ENCODE results near the gene NHERF1. TPM values are rescaled to one million over a fixed set of nuclear protein-coding genes. Genes with fewer than 3 reads are reported as not detected.

Gene NHERF1
- polyA plus RNA-seq, 1 donor: 395 TPM

DNA sequence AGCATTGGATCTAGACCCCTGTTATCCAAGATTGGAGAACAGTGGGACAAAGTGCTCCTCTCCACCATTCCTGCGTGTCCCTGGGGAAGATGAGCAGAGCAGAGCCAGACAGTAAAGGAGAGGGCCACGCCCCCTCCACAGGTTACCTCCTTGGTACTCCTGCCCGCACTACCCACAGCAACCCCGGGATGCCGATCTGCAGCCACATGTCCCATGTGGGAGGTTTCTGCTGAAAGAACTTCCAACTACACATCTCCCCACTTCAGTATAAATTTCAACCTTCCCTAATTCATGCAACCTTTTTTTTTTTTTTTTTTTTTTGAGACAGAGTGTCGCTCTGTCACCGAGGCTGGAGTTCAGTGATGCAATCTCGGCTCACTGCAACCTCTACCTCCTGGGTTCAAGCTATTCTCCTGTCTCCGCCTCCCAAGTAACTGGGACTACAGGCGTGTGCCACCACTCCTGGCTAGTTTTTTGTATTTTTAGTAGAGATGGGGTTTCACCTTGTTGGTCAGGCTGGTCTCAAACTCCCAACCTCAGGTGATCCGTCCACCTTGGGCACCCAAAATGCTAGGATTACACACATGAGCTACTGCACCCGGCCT lies 9.1 kb upstream of the NHERF1 start:
- Histone ChIP-seq H3K27ac (ENCODE audit: low read length) (no peak overlapping the region), H3K36me3 (ENCODE audit: control insufficient read depth, insufficient read depth, low read length) (no peaks in the 10 kb centered on the region), H3K9me3 (ENCODE audit: control insufficient read depth, low read depth, low read length) (no peaks in the 10 kb centered on the region), H3K4me3 (ENCODE audit: low read length) (no peak overlapping the region), H3K4me1 (ENCODE audit: control insufficient read depth, insufficient read depth, low read length) (peaks cover 46% of the 10 kb centered on the region), H3K27me3 (ENCODE audit: control insufficient read depth, insufficient read depth, low read length) (peaks cover 4% of the 10 kb centered on the region)
- no peak for DNase-seq
- no CpG with 5 or more reads among the region's 12 CpGs for WGBS (ENCODE audit: insufficient coverage, low lambda C conversion rate)

DNA sequence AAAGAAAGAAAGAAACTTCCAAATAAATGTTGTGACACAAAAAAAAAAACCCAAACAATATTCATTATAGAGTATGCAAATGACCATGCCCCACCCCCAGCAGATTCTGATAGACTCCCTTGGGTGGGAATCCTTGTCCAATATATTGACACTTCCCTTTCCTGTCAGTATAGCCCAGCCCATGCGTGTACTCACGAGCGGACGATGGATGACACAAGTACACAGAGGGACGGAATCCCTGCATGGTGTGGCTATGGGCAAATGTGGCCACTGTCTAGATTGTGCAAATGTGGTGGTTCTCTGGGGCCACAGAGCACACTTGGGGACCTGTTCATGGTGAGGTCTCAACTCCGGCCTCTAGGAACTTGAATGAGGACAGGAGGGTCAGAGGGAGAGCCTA lies 8.3 kb upstream of the NHERF1 start:
- no CpG with 5 or more reads among the region's 6 CpGs for WGBS (ENCODE audit: insufficient coverage, low lambda C conversion rate)
- DNase-seq: no peak
- Histone ChIP-seq H3K9me3 (ENCODE audit: control insufficient read depth, low read depth, low read length) (no peaks in the 10 kb centered on the region), H3K4me1 (ENCODE audit: control insufficient read depth, insufficient read depth, low read length) (peaks cover 54% of the 10 kb centered on the region), H3K27ac (ENCODE audit: low read length) (no peak overlapping the region), H3K27me3 (ENCODE audit: control insufficient read depth, insufficient read depth, low read length) (peaks cover 4% of the 10 kb centered on the region), H3K36me3 (ENCODE audit: control insufficient read depth, insufficient read depth, low read length) (no peaks in the 10 kb centered on the region), H3K4me3 (ENCODE audit: low read length) (no peak overlapping the region)

DNA sequence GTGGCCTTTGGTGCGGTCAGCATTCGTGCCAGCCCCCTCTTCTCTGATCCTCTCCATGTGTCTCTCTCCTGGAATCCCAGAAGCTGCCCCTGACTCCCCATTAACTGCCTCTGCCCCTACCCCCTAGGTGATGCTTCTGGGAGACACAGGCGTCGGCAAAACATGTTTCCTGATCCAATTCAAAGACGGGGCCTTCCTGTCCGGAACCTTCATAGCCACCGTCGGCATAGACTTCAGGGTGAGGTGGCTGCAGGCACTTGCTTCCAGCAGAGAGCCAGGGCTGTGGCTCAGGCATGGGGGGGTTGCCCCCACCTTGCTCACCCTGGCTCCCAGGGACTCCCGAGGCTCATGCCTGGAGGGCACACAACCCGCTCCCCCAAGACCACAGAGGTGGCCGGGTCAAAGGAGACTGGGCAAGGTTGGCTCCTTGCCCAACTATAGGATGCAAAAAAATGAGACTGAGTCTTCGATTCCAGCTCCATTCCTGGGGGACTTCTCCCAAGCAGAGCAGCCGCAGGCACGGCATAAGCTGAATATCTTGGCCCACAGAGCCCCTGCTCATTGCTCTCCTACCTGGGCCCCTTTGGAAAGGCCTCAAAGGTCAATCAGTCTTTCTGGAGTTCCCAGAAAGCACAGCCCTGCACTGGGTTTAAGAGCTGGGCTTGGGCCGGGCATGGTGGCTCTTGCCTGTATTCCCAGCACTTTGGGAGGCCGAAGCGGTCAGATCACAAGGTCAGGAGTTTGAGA lies 7.6 kb upstream of the NHERF1 start:
- H3K27ac ChIP-seq (ENCODE audit: low read length): no peak overlapping the region

DNA sequence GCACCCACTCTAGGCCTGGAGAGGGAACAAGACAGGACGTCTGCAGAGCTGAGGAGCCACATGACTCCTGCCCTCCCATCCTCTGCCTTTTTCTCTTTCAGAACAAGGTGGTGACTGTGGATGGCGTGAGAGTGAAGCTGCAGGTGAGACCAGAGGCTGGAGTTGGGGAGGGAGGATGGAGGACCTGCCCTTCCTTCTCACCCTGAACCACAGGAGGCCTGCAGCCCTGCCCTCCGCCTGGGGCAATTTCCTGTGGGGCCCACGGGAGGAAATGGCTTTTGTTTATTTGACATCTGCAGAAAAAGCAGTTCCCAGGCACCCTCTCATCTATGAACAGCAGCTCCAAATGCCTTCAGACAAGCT lies 6.3 kb upstream of the NHERF1 start:
- Histone ChIP-seq H3K9me3 (ENCODE audit: control insufficient read depth, low read depth, low read length) (no peaks in the 10 kb centered on the region), H3K4me1 (ENCODE audit: control insufficient read depth, insufficient read depth, low read length) (peaks cover 67% of the 10 kb centered on the region), H3K27ac (ENCODE audit: low read length) (no peak overlapping the region), H3K27me3 (ENCODE audit: control insufficient read depth, insufficient read depth, low read length) (no peaks in the 10 kb centered on the region), H3K4me3 (ENCODE audit: low read length) (no peak overlapping the region), H3K36me3 (ENCODE audit: control insufficient read depth, insufficient read depth, low read length) (no peaks in the 10 kb centered on the region)
- peak in 1 of 2 donors; percentile 65 for DNase-seq
- WGBS (ENCODE audit: insufficient coverage, low lambda C conversion rate): no CpG with 5 or more reads among the region's 4 CpGs

More for the DNA sequence above, 7.6 kb upstream of the NHERF1 start:
- WGBS (ENCODE audit: insufficient coverage, low lambda C conversion rate): no CpG with 5 or more reads among the region's 17 CpGs
- no peak overlapping the region for H3K4me3 ChIP-seq (ENCODE audit: low read length)
- H3K4me1 ChIP-seq (ENCODE audit: control insufficient read depth, insufficient read depth, low read length): peaks cover 60% of the 10 kb centered on the region
- peaks cover 4% of the 10 kb centered on the region for H3K27me3 ChIP-seq (ENCODE audit: control insufficient read depth, insufficient read depth, low read length)
- H3K36me3 ChIP-seq (ENCODE audit: control insufficient read depth, insufficient read depth, low read length): no peaks in the 10 kb centered on the region
- DNase-seq: no peak
- H3K9me3 ChIP-seq (ENCODE audit: control insufficient read depth, low read depth, low read length): no peaks in the 10 kb centered on the region

DNA sequence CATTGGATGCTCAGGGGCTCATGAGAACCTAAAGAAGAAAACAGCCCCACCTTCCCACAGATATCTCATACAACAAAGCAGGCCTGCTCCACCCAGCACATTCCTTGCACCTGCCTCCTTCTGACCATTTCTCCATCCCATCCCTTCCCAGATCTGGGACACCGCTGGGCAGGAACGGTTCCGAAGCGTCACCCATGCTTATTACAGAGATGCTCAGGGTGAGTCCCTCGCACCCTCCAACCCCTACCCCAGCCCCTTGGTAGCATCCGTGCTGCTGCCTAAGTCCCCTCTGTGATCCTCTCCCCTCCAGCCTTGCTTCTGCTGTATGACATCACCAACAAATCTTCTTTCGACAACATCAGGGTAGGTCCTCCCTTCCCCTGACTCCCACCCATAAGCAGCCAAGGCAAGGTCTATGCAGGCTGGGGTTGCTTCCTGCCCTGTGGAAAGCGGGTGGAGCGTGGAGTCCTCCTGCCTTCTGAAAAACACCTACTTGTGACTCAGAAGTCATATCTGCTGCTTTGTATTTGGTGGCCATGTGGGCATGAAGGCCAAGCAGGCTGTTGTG lies 5.4 kb upstream of the NHERF1 start:
- H3K4me1 ChIP-seq (ENCODE audit: control insufficient read depth, insufficient read depth, low read length): peaks cover 66% of the 10 kb centered on the region
- no CpG with 5 or more reads among the region's 9 CpGs for WGBS (ENCODE audit: insufficient coverage, low lambda C conversion rate)

DNA sequence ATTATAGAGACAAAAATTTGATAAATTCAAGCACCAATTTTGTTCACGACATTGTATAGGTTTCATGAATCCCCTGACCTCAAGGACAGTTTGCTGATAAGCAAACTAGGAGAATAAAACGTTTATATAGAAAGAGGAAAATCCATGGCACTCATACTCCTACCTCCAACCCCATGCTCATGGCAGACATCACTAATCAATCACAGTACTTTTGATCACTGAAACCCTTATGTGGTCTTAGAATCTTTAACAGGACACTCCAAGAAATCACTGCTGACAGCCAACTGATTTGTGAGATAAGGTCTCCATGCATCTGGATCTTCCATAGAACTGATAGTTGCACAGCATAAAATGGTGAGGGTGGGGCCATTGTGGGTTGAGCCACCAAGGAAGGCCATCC lies 4.7 kb upstream of the NHERF1 start:
- Histone ChIP-seq H3K4me1 (ENCODE audit: control insufficient read depth, insufficient read depth, low read length) (peaks cover 59% of the 10 kb centered on the region), H3K27ac (ENCODE audit: low read length) (no peak overlapping the region), H3K36me3 (ENCODE audit: control insufficient read depth, insufficient read depth, low read length) (no peaks in the 10 kb centered on the region), H3K4me3 (ENCODE audit: low read length) (no peak overlapping the region), H3K27me3 (ENCODE audit: control insufficient read depth, insufficient read depth, low read length) (no peaks in the 10 kb centered on the region), H3K9me3 (ENCODE audit: control insufficient read depth, low read depth, low read length) (no peaks in the 10 kb centered on the region)
- no peak for DNase-seq
- WGBS (ENCODE audit: insufficient coverage, low lambda C conversion rate): no CpG with 5 or more reads among the region's 2 CpGs

More for the DNA sequence above, 5.4 kb upstream of the NHERF1 start:
- no peak overlapping the region for H3K4me3 ChIP-seq (ENCODE audit: low read length)
- no peak for DNase-seq
- no peaks in the 10 kb centered on the region for H3K27me3 ChIP-seq (ENCODE audit: control insufficient read depth, insufficient read depth, low read length)
- no peak overlapping the region for H3K27ac ChIP-seq (ENCODE audit: low read length)
- H3K36me3 ChIP-seq (ENCODE audit: control insufficient read depth, insufficient read depth, low read length): no peaks in the 10 kb centered on the region
- H3K9me3 ChIP-seq (ENCODE audit: control insufficient read depth, low read depth, low read length): no peaks in the 10 kb centered on the region

DNA sequence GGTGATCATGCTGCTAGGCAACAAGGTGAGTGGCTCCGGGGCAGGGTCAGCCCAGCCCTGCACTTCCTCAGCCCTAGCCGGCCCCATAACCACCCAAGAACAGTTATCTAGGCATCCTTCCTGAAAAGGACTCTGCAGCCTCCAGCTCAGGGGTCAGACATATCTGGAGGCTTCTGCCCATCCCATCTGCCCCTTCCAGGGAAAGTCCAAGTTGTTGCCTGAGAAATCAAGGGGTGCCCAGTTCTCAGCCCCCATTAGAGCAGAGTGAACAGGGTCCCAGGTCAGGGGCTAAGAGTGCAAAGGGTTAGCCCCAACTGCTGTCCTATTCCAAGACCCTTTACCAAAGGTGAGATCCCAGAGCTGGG lies 4.1 kb upstream of the NHERF1 start:
- no CpG with 5 or more reads among the region's 2 CpGs for WGBS (ENCODE audit: insufficient coverage, low lambda C conversion rate)
- Histone ChIP-seq H3K9me3 (ENCODE audit: control insufficient read depth, low read depth, low read length) (peaks cover 2% of the 10 kb centered on the region), H3K27ac (ENCODE audit: low read length) (no peak overlapping the region), H3K36me3 (ENCODE audit: control insufficient read depth, insufficient read depth, low read length) (peaks cover under 1% of the 10 kb centered on the region), H3K27me3 (ENCODE audit: control insufficient read depth, insufficient read depth, low read length) (no peaks in the 10 kb centered on the region), H3K4me1 (ENCODE audit: control insufficient read depth, insufficient read depth, low read length) (peaks cover 56% of the 10 kb centered on the region), H3K4me3 (ENCODE audit: low read length) (no peak overlapping the region)
- no peak for DNase-seq

DNA sequence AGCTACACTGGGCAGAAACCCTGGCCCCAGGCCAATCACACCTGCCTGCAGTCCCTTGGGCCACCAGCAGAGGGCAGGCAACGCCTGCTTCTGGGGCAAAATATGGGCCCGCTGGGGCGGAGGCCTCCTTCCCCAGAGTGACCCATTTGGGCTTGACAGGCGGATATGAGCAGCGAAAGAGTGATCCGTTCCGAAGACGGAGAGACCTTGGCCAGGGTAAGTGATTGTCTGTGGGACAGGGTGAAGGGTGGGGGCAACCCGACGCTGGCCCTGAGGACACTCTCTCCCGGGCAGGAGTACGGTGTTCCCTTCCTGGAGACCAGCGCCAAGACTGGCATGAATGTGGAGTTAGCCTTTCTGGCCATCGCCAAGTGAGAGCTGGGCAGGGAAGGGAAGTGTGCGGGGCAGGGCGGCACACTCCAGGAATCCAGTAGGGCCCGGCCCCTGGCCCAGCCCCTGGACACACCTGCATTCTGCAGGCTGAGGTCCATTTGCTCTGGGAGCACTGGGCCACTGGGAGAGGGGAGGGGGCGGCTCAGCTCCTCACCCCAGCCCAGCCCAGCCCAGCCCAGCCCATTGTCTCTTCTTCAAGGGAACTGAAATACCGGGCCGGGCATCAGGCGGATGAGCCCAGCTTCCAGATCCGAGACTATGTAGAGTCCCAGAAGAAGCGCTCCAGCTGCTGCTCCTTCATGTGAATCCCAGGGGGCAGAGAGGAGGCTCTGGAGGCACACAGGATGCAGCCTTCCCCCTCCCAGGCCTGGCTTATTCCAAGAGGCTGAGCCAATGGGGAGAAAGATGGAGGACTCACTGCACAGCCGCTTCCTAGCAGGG lies 3.5 kb upstream of the NHERF1 start:
- no peak overlapping the region for H3K27ac ChIP-seq (ENCODE audit: low read length)
- peaks cover 2% of the 10 kb centered on the region for H3K36me3 ChIP-seq (ENCODE audit: control insufficient read depth, insufficient read depth, low read length)
- H3K9me3 ChIP-seq (ENCODE audit: control insufficient read depth, low read depth, low read length): peaks cover 2% of the 10 kb centered on the region
- no peak overlapping the region for H3K4me3 ChIP-seq (ENCODE audit: low read length)
- peak in 1 of 2 donors; percentile 73 for DNase-seq
- no CpG with 5 or more reads among the region's 24 CpGs for WGBS (ENCODE audit: insufficient coverage, low lambda C conversion rate)
- peaks cover 56% of the 10 kb centered on the region for H3K4me1 ChIP-seq (ENCODE audit: control insufficient read depth, insufficient read depth, low read length)
- no peaks in the 10 kb centered on the region for H3K27me3 ChIP-seq (ENCODE audit: control insufficient read depth, insufficient read depth, low read length)

DNA sequence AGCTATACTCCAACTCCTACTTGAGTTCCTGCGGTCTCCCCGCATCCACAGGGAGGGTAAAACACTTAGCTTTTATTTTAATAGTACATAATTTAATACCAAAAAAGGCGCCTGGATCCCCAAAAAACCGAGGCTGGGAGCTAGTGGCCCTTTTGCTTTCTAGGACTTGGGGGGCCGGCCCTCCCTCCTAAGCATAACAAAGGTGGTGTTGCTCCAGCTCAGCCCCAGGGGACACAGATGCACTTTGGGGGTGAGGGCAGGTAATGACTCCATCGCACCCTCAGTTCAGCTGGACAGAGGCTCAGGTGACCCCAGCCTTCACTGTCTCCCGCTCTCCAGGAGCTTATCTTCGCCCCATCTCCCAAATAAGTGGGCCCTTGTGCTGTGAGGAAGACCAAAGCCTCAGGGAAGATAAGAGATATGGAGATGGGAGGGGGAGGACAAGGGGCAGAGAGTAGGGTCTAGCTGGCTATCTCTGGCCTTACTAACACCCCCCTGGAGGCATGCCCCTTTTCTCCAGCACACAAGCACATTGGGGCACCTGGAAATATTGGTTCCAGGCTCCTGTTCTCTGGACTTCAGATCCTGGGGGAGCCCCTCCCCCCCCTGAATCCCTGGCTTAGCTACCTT lies 2.8 kb upstream of the NHERF1 start:
- 100% methylated on average over 1 of the region's 8 CpGs for WGBS (ENCODE audit: insufficient coverage, low lambda C conversion rate)
- DNase-seq: no peak
- H3K9me3 ChIP-seq (ENCODE audit: control insufficient read depth, low read depth, low read length): peaks cover 2% of the 10 kb centered on the region
- no peaks in the 10 kb centered on the region for H3K27me3 ChIP-seq (ENCODE audit: control insufficient read depth, insufficient read depth, low read length)
- no peak overlapping the region for H3K4me3 ChIP-seq (ENCODE audit: low read length)
- peaks cover 55% of the 10 kb centered on the region for H3K4me1 ChIP-seq (ENCODE audit: control insufficient read depth, insufficient read depth, low read length)
- no peak overlapping the region for H3K27ac ChIP-seq (ENCODE audit: low read length)
- H3K36me3 ChIP-seq (ENCODE audit: control insufficient read depth, insufficient read depth, low read length): peaks cover 2% of the 10 kb centered on the region

DNA sequence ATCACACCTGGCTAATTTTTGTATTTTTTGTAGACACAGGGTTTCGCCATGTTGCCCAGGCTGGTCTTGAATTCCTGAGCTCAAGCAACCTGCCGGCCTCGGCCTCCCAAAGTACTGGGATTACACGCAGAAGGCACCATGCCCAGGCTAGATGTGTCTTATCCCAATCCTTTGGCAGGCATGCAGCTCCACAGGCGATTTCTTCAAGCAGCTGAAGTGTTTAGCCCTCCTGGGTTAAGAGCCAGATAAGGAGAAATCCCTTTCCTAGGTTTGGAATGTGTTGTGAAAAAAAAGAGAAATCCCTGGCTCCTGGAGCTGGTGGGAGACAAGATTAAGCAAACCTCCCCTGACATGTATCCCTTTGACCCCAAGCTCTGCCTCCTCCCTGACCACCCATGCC lies 2.1 kb upstream of the NHERF1 start:
- Histone ChIP-seq H3K4me1 (ENCODE audit: control insufficient read depth, insufficient read depth, low read length) (peaks cover 54% of the 10 kb centered on the region), H3K9me3 (ENCODE audit: control insufficient read depth, low read depth, low read length) (peaks cover 2% of the 10 kb centered on the region), H3K4me3 (ENCODE audit: low read length) (no peak overlapping the region), H3K27me3 (ENCODE audit: control insufficient read depth, insufficient read depth, low read length) (no peaks in the 10 kb centered on the region), H3K27ac (ENCODE audit: low read length) (no peak overlapping the region), H3K36me3 (ENCODE audit: control insufficient read depth, insufficient read depth, low read length) (peaks cover 2% of the 10 kb centered on the region)
- WGBS (ENCODE audit: insufficient coverage, low lambda C conversion rate): 100% methylated on average over 2 of the region's 5 CpGs
- DNase-seq: no peak
